Mesothelial cell of epicardium (in vitro differentiated cells): ENCODE data around the gene CDKN2AIPNL. TPM values are rescaled to one million over a fixed set of nuclear protein-coding genes. Genes with fewer than 3 reads are reported as not detected.

Source experiments
- DNase-seq, 2 experiments: peaks; one replicate each; pipeline ENCODE4 v3.0.0; 2021; ENCODE audit warnings: low spot score in 2 of 2; ENCODE audit not compliant: unreplicated experiment in 2 of 2
- H3K27ac Mint-ChIP-seq: 2 replicates; pipeline ENCODE4 v1.8.0; 2021; ENCODE audit warnings: mixed read lengths
- H3K27me3 Mint-ChIP-seq: 2 replicates; pipeline ENCODE4 v1.8.0; 2021; ENCODE audit warnings: low read depth, mixed read lengths
- H3K36me3 Mint-ChIP-seq: 2 replicates; pipeline ENCODE4 v1.8.0; 2021; ENCODE audit warnings: mixed read lengths
- H3K4me1 Mint-ChIP-seq: 2 replicates; pipeline ENCODE4 v1.8.0; 2021; ENCODE audit warnings: mixed read lengths
- H3K4me3 Mint-ChIP-seq: 2 replicates; pipeline ENCODE4 v1.8.0; 2021; ENCODE audit warnings: mild to moderate bottlenecking, moderate library complexity, mixed read lengths
- H3K9me3 Mint-ChIP-seq: 2 replicates; pipeline ENCODE4 v1.8.0; 2021; ENCODE audit warnings: mixed read lengths
- total RNA-seq: library from RNA; stranded (reverse); gene quantifications from 3 replicates; pipeline ENCODE4 v1.2.1, GENCODE V29; 2021
- TF ChIP-seq, protein P1 (sequence below): fragments of 200-600 bp; sonication (generic); IDR thresholded peaks from one replicate; pipeline ENCODE4 v1.5.0; 2021; ENCODE audit warnings: antibody characterized with exemption; ENCODE audit not compliant: unreplicated experiment

CDKN2AIPNL gene
- total RNA-seq, 1 donor from 2014 or later, result 24.9 TPM

DNA sequence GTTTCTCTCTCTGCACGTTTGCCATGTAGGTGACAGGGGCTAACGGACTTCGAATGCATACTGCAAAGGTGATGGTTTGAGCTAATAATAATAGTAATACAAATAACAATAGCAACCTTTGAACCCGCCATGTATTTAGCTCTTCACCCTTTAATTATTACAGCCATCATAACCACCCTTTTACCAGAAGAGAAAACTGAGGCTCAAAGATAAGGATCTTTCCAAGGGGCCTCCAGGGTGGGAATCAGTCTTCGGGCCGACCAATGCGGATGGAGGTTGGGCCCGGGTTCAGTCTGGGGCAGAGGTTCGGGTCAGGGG lies 494 bp downstream of the CDKN2AIPNL start:
- Mint-ChIP-seq H3K4me3 (peak overlapping the region; percentile 96), H3K27ac (peak overlapping the region; percentile 82), H3K4me1 (peaks cover 28% of the 10 kb centered on the region), H3K36me3 (no peaks in the 10 kb centered on the region), H3K9me3 (no peaks in the 10 kb centered on the region), H3K27me3 (no peaks in the 10 kb centered on the region)
- no peak for DNase-seq
- TF ChIP-seq, protein P1, sequence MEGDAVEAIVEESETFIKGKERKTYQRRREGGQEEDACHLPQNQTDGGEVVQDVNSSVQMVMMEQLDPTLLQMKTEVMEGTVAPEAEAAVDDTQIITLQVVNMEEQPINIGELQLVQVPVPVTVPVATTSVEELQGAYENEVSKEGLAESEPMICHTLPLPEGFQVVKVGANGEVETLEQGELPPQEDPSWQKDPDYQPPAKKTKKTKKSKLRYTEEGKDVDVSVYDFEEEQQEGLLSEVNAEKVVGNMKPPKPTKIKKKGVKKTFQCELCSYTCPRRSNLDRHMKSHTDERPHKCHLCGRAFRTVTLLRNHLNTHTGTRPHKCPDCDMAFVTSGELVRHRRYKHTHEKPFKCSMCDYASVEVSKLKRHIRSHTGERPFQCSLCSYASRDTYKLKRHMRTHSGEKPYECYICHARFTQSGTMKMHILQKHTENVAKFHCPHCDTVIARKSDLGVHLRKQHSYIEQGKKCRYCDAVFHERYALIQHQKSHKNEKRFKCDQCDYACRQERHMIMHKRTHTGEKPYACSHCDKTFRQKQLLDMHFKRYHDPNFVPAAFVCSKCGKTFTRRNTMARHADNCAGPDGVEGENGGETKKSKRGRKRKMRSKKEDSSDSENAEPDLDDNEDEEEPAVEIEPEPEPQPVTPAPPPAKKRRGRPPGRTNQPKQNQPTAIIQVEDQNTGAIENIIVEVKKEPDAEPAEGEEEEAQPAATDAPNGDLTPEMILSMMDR, result no peak

DNA sequence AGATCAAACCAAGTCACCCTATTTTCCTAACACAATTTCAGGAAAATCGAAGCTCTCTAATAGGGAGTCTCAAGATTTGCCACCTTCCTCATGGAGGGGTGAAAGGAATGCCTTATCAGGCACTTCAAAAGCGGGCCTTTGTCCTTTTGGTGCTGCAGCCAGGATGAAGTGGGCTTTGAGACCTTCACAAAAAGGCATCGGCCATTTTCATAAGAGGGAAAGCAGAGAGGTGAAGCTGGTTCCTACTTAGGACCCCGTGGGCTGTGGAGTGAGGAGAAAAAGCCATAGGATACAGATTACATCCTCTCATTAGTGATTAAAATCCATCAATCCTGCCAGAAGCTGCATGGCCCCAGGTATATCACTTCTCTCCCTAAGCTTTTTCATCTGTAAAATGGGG lies 859 bp downstream of the CDKN2AIPNL start:
- Mint-ChIP-seq H3K4me1 (peaks cover 28% of the 10 kb centered on the region), H3K9me3 (no peaks in the 10 kb centered on the region), H3K27me3 (no peaks in the 10 kb centered on the region), H3K4me3 (peak overlapping the region; percentile 96), H3K27ac (peak overlapping the region; percentile 53), H3K36me3 (no peaks in the 10 kb centered on the region)
- TF ChIP-seq, protein P1, result no peak
- no peak for DNase-seq

DNA sequence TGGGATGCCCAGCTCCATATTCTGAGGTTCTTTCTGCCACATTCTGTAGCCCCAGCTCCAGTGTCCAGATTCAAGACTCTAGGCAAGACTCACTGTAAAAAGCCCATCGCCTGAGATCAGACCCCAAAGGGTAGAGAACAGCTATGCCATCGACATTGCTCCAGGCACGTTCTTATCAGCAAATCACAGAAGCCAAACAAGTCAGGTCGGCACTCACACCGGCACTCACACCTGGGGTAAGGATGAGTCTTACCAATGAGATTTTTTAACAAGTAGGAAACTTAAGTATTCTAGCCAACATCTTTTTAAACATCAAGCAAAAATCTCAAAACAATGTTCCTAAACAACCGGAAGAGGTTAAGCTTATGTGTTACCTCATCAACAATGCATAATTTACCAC lies 2.4 kb downstream of the CDKN2AIPNL start:
- peak overlapping the region; percentile 4 for H3K4me3 Mint-ChIP-seq

DNA sequence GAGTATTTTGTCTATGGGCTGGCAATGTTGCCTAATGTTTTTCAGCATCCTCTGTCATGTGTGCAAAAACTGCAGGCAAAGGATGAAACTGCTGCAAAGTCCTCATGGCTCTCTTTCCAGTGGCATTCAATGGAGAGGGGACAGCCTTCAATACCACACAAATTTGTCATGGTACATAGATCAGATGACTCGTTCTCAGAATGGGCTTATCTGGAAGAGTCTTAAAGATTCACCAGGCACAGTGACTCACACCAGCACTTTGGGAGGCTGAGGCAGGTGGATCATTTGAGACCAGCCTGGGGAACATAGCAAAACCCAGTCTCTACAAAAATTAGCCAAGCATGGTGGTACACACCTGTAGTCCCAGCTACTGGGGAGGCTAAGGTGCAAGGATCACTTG lies 5.3 kb downstream of the CDKN2AIPNL start:
- Mint-ChIP-seq H3K4me3 (no peak overlapping the region), H3K36me3 (peaks cover under 1% of the 10 kb centered on the region), H3K27me3 (no peaks in the 10 kb centered on the region), H3K9me3 (no peaks in the 10 kb centered on the region), H3K27ac (no peak overlapping the region), H3K4me1 (peaks cover 27% of the 10 kb centered on the region)
- no peak for DNase-seq
- TF ChIP-seq, protein P1, result no peak

More for the DNA sequence above, 2.4 kb downstream of the CDKN2AIPNL start:
- Mint-ChIP-seq H3K9me3 (no peaks in the 10 kb centered on the region), H3K27ac (no peak overlapping the region), H3K27me3 (no peaks in the 10 kb centered on the region), H3K4me1 (peaks cover 28% of the 10 kb centered on the region), H3K36me3 (no peaks in the 10 kb centered on the region)
- DNase-seq, result no peak
- TF ChIP-seq, protein P1, result no peak

DNA sequence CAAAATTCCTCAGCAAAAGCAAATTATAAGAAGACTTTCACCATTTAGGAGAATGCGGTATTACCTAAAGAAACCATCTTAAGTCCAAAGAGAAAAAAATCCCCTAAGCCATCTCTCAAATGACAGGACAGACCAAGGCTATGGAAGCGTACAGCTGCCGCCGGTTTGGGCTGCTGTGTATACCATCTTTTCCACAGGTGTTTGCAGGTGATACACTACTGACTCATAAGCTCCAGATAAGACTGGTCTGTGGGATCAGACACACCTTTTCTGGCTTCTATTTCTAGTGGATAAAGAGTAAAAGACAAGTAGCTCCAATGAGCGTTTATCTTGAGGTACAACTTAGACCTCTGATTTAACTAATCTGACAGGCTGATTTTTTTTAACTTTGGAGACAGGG lies 7.7 kb downstream of the CDKN2AIPNL start:
- Mint-ChIP-seq H3K4me1 (peaks cover 8% of the 10 kb centered on the region), H3K27me3 (no peaks in the 10 kb centered on the region), H3K27ac (peak overlapping the region; percentile 30), H3K4me3 (no peak overlapping the region), H3K36me3 (peaks cover 12% of the 10 kb centered on the region), H3K9me3 (no peaks in the 10 kb centered on the region)
- TF ChIP-seq, protein P1, result no peak
- no peak for DNase-seq

DNA sequence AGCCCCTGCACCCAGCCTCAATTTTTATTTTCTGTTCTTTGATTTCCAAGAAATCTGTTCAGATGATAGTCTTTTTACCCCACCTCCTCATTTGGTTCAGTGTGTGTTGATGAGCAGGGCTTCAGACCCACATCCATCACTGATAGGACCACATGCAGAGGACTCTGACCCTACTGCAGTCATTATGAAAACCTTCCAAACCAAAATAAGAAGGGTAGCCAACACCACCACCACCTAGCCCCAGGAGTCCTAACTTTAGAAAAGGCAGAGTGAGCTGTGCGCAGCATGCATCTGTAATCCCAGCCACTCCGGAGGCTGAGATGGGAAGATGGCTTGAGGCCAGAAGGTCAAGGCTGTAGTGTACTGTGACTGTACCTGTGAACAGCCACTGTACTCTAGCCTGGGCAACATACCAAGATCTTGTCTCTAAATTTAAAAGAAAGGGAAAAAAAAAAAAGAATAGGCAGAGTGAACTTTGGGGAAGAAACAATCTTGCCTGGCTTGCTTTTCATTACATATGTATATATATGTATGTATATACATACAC lies 13.0 kb downstream of the CDKN2AIPNL start:
- H3K4me1 Mint-ChIP-seq, result peaks cover 8% of the 10 kb centered on the region
- no peaks in the 10 kb centered on the region for H3K27me3 Mint-ChIP-seq
- no peaks in the 10 kb centered on the region for H3K9me3 Mint-ChIP-seq
- H3K36me3 Mint-ChIP-seq, result peaks cover 29% of the 10 kb centered on the region
- TF ChIP-seq, protein P1, result no peak
- DNase-seq, result no peak
- no peak overlapping the region for H3K27ac Mint-ChIP-seq
- H3K4me3 Mint-ChIP-seq, result no peak overlapping the region
